GM23338 (cell line): ENCODE data around the gene C4orf36. TPM values are rescaled to one million over a fixed set of nuclear protein-coding genes. Genes with fewer than 3 reads are reported as not detected.

Source experiments
- ATAC-seq: fragments of 200-7000 bp; cut with Tn5 transposase; 3 replicates; pipeline ENCODE4 v1.9.1; 2020
- DNase-seq: peaks from one replicate; pipeline ENCODE4 v3.0.0-alpha.2; 2015; ENCODE audit warnings: low spot score
- H2AFZ ChIP-seq: fragments of 200-600 bp; sonication (generic); 2 replicates; pipeline ENCODE4 v1.8.0; 2016; ENCODE audit warnings: antibody characterized with exemption, mild to moderate bottlenecking, moderate library complexity
- H3F3A ChIP-seq: fragments of 200-600 bp; sonication (generic); replicated peaks from 2 replicates; pipeline ENCODE4 v1.8.0; 2017; ENCODE audit warnings: antibody characterized with exemption, mixed run types, low read depth
- H3K27ac ChIP-seq: fragments of 200-600 bp; sonication (generic); 2 replicates; pipeline ENCODE4 v1.6.1; 2016; ENCODE audit warnings: low read depth
- H3K27me3 ChIP-seq: fragments of 200-600 bp; sonication (generic); 2 replicates; pipeline ENCODE4 v1.8.0; 2016; ENCODE audit warnings: mild to moderate bottlenecking, mixed run types, moderate library complexity; ENCODE audit not compliant: insufficient read depth
- H3K36me3 ChIP-seq: fragments of 200-600 bp; sonication (generic); 2 replicates; pipeline ENCODE4 v1.8.0; 2016; ENCODE audit warnings: mild to moderate bottlenecking; ENCODE audit not compliant: insufficient read depth
- H3K4me1 ChIP-seq: fragments of 200-600 bp; sonication (generic); 2 replicates; pipeline ENCODE4 v1.8.0; 2016; ENCODE audit warnings: mild to moderate bottlenecking, moderate library complexity; ENCODE audit not compliant: insufficient read depth
- H3K4me2 ChIP-seq: fragments of 200-600 bp; sonication (generic); 2 replicates; pipeline ENCODE4 v1.7.1; 2017; ENCODE audit warnings: mixed run types
- H3K4me3 ChIP-seq: fragments of 200-600 bp; sonication (generic); 2 replicates; pipeline ENCODE4 v1.6.1; 2016; ENCODE audit warnings: mixed run types
- H3K79me2 ChIP-seq: fragments of 200-600 bp; sonication (generic); replicated peaks from 2 replicates; pipeline ENCODE4 v1.8.0; 2017; ENCODE audit warnings: mild to moderate bottlenecking; ENCODE audit not compliant: insufficient read depth
- H3K9me2 ChIP-seq: fragments of 200-600 bp; sonication (generic); 2 replicates; pipeline ENCODE4 v1.8.0; 2017; ENCODE audit not compliant: insufficient read depth
- H4K20me1 ChIP-seq: fragments of 200-600 bp; sonication (generic); replicated peaks from 2 replicates; pipeline ENCODE4 v1.8.0; 2017; ENCODE audit warnings: mild to moderate bottlenecking; ENCODE audit not compliant: insufficient read depth
- H3K27ac Mint-ChIP-seq: 2 replicates; pipeline ENCODE4 v1.8.0; 2020; ENCODE audit warnings: inconsistent platforms, mild to moderate bottlenecking, moderate library complexity, mixed read lengths
- H3K27me3 Mint-ChIP-seq: 3 replicates; pipeline ENCODE4 v1.8.0; 2022; ENCODE audit warnings: low read depth, mild to moderate bottlenecking, moderate library complexity, mixed read lengths, inconsistent platforms; ENCODE audit not compliant: insufficient read depth, poor library complexity
- H3K36me3 Mint-ChIP-seq: 3 replicates; pipeline ENCODE4 v1.8.0; 2021; ENCODE audit warnings: low read depth, mild to moderate bottlenecking, inconsistent platforms, moderate library complexity, mixed read lengths
- H3K4me1 Mint-ChIP-seq: 3 replicates; pipeline ENCODE4 v1.8.0; 2020; ENCODE audit warnings: mild to moderate bottlenecking, inconsistent platforms, mixed read lengths
- H3K4me3 Mint-ChIP-seq: 3 replicates; pipeline ENCODE4 v1.8.0; 2021; ENCODE audit warnings: moderate library complexity, mild to moderate bottlenecking, inconsistent platforms, mixed read lengths
- H3K9me3 Mint-ChIP-seq: 3 replicates; pipeline ENCODE4 v1.8.0; 2020; ENCODE audit warnings: moderate library complexity, mild to moderate bottlenecking, inconsistent platforms, mixed read lengths
- CREB1 ChIP-seq: fragments of 250-450 bp; sonication (Bioruptor Pico); IDR thresholded peaks from 2 replicates; pipeline ENCODE4 v1.5.0; 2020; ENCODE audit warnings: low read depth, mild to moderate bottlenecking, moderate library complexity
- EZH2 ChIP-seq: fragments of 200-600 bp; sonication (generic); IDR thresholded peaks from one replicate; pipeline ENCODE4 v1.8.0; 2017; ENCODE audit warnings: antibody characterized with exemption, mild to moderate bottlenecking, low read depth; ENCODE audit not compliant: unreplicated experiment
- EZH2phosphoT487 ChIP-seq: fragments of 200-600 bp; sonication (generic); IDR thresholded peaks from one replicate; pipeline ENCODE4 v1.8.1; 2018; ENCODE audit warnings: antibody characterized with exemption; ENCODE audit not compliant: unreplicated experiment
- JUNB ChIP-seq: IDR thresholded peaks from one replicate; pipeline ENCODE4 v1.6.1; 2016; ENCODE audit warnings: antibody characterized with exemption; ENCODE audit not compliant: unreplicated experiment
- NANOG ChIP-seq: IDR thresholded peaks from 2 replicates; pipeline ENCODE4 v1.6.1; 2016; ENCODE audit warnings: antibody characterized with exemption, borderline replicate concordance
- POLR2AphosphoS5 ChIP-seq: IDR thresholded peaks from 2 replicates; pipeline ENCODE4 v1.6.1; 2016; ENCODE audit warnings: antibody characterized with exemption, low read depth
- REST ChIP-seq: IDR thresholded peaks from one replicate; pipeline ENCODE4 v1.6.1; 2018; ENCODE audit warnings: antibody characterized with exemption; ENCODE audit not compliant: unreplicated experiment
- STAT1 ChIP-seq: IDR thresholded peaks from one replicate; pipeline ENCODE4 v1.6.1; 2016; ENCODE audit warnings: antibody characterized with exemption; ENCODE audit not compliant: unreplicated experiment
- ZNF114 ChIP-seq: fragments of 250-450 bp; sonication (Bioruptor Pico); IDR thresholded peaks from 2 replicates; pipeline ENCODE4 v1.5.0; 2020; ENCODE audit warnings: mild to moderate bottlenecking, moderate library complexity
- ZNF331 ChIP-seq: fragments of 250-450 bp; sonication (Bioruptor Pico); IDR thresholded peaks from 2 replicates; pipeline ENCODE4 v1.5.0; 2020; ENCODE audit warnings: low read depth, mild to moderate bottlenecking, moderate library complexity
- polyA plus RNA-seq: library from polyadenylated mRNA; unstranded; fragments of >200 nt; fragmentation: Nextera tagmentation; extraction: Ambion mirVana; gene quantifications from 2 replicates; pipeline ENCODE4 v1.2.1, GENCODE V29; 2016
- total RNA-seq: library from RNA; depleted of rRNA; stranded (reverse); fragments of >200 nt; shearing (Covaris generic); gene quantifications from 2 replicates; pipeline ENCODE4 v1.2.3, GENCODE V29; 2014
- TF ChIP-seq, protein P1 (sequence below): IDR thresholded peaks from 2 replicates; pipeline ENCODE4 v1.6.1; 2016; ENCODE audit warnings: antibody characterized with exemption
- TF ChIP-seq, protein P2 (sequence below): fragments of 250-450 bp; sonication (Bioruptor Pico); IDR thresholded peaks from 2 replicates; pipeline ENCODE4 v1.5.0; 2020; ENCODE audit warnings: mild to moderate bottlenecking, moderate library complexity

The C4orf36 gene
- total and polyA plus RNA-seq, 2 experiments from 2014 or later = 1.1 to 1.6 TPM

DNA sequence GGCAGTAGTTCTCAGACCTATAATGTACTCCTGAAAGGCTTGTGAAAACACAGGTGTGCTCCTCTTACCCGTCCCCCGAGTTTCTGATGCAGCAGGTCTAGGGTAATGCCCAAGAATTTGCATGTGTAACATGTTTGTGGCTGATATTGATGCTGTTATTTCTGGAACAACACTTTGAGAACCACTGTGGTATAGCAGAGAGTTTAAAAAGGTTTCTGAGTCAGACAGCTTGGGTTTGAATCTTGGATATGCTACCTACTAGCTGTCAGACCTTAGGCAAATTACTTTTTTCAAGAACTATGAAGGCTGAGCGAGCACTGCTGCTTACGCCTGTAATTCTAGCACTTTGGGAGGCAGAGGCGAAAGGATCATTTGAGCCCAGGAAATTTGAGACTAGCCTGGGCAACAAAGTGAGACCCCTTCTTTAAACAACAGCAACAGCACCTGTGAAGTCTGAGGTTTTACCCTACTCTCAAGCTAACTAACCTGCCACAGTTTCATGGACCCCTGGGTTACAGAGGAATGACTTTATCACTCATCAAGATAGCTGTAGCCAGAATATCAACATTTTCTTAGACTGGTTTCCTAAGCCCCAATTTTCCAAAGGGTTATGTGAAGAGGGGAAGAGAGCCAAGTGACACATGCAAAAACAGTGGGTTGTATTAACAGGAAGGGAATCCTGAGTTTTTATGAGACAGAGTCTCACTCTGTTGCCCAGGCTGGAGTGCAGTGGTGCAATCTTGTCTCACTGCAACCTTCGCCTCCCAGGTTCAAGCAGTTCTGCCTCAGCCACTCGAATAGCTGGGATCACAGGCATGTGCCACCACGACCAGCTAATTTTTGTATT, 47.7 kb upstream of the C4orf36 start (continued):
- TF ChIP-seq, protein P1, sequence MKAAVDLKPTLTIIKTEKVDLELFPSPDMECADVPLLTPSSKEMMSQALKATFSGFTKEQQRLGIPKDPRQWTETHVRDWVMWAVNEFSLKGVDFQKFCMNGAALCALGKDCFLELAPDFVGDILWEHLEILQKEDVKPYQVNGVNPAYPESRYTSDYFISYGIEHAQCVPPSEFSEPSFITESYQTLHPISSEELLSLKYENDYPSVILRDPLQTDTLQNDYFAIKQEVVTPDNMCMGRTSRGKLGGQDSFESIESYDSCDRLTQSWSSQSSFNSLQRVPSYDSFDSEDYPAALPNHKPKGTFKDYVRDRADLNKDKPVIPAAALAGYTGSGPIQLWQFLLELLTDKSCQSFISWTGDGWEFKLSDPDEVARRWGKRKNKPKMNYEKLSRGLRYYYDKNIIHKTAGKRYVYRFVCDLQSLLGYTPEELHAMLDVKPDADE = no peak
- TF ChIP-seq ZNF114 (no peak), NANOG (no peak), EZH2 (no peak), JUNB (no peak), STAT1 (no peak)

DNA sequence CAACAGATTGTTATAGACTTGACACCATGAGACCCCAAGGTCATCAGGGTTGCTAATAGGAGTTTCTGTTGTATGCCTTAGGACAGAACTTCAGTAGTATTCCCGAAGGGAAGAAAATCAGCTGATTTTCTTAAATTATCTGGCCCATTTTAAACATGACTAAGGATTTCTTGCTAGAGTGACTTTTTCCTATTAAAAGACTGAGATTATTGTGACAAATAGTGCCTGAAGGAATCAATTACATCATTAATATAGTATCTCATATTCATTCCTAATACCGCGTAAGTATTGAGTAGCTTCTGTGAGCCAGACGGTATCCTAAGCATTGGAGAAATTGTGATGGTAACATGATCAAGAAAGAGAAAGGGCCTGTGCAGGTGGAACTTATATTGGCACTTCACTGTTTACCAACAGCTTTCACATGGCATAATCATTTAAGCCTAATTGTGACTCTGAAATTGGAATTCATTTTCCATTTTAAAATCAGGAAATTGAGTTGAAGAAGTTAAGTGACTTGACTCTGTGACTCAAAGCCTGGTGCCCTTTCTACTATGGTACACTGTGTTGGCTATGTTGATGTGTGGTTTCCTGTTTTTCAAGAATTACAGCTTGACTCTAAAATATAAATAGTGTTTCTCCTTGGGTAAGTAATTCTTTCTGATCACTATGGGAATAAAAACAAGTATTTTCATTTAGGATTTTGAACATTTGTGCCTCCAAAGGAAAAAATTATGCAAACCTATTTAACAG, 46.7 kb upstream of the C4orf36 start:
- DNase-seq = no peak
- Histone ChIP-seq H3K36me3 (no peaks in the 10 kb centered on the region), H3F3A (peaks cover 9% of the 10 kb centered on the region), H3K27ac (peak overlapping the region; percentile 46; the same call in 1 of the 2 replicates), H4K20me1 (peaks cover 14% of the 10 kb centered on the region), H3K27me3 (no peaks in the 10 kb centered on the region), H3K79me2 (peaks cover 79% of the 10 kb centered on the region), H3K4me1 (peaks cover 38% of the 10 kb centered on the region), H3K4me3 (0 out of 2 replicates have a peak overlapping the region, but pooled peaks have one; percentile 3), H3K9me2 (no peaks in the 10 kb centered on the region), H3K4me2 (peak overlapping the region; percentile 10), H2AFZ (no peak overlapping the region)
- ATAC-seq = no peak
- H3K4me1 Mint-ChIP-seq = peaks cover 39% of the 10 kb centered on the region
- no peaks in the 10 kb centered on the region; the same call in 2 of the 3 replicates for H3K9me3 Mint-ChIP-seq
- peaks cover 11% of the 10 kb centered on the region for H3K27me3 Mint-ChIP-seq
- peak overlapping the region; percentile 43; the same call in 1 of the 2 replicates for H3K27ac Mint-ChIP-seq
- H3K4me3 Mint-ChIP-seq = peak overlapping the region; percentile 45; the same call in 1 of the 3 replicates
- peaks cover 2% of the 10 kb centered on the region; the same call in 2 of the 3 replicates for H3K36me3 Mint-ChIP-seq
- TF ChIP-seq POLR2AphosphoS5 (no peak), STAT1 (no peak), EZH2phosphoT487 (no peak), CREB1 (CRISPR knock-in tag) (no peak), EZH2 (no peak), ZNF331 (no peak), REST (no peak)
- TF ChIP-seq, protein P2, sequence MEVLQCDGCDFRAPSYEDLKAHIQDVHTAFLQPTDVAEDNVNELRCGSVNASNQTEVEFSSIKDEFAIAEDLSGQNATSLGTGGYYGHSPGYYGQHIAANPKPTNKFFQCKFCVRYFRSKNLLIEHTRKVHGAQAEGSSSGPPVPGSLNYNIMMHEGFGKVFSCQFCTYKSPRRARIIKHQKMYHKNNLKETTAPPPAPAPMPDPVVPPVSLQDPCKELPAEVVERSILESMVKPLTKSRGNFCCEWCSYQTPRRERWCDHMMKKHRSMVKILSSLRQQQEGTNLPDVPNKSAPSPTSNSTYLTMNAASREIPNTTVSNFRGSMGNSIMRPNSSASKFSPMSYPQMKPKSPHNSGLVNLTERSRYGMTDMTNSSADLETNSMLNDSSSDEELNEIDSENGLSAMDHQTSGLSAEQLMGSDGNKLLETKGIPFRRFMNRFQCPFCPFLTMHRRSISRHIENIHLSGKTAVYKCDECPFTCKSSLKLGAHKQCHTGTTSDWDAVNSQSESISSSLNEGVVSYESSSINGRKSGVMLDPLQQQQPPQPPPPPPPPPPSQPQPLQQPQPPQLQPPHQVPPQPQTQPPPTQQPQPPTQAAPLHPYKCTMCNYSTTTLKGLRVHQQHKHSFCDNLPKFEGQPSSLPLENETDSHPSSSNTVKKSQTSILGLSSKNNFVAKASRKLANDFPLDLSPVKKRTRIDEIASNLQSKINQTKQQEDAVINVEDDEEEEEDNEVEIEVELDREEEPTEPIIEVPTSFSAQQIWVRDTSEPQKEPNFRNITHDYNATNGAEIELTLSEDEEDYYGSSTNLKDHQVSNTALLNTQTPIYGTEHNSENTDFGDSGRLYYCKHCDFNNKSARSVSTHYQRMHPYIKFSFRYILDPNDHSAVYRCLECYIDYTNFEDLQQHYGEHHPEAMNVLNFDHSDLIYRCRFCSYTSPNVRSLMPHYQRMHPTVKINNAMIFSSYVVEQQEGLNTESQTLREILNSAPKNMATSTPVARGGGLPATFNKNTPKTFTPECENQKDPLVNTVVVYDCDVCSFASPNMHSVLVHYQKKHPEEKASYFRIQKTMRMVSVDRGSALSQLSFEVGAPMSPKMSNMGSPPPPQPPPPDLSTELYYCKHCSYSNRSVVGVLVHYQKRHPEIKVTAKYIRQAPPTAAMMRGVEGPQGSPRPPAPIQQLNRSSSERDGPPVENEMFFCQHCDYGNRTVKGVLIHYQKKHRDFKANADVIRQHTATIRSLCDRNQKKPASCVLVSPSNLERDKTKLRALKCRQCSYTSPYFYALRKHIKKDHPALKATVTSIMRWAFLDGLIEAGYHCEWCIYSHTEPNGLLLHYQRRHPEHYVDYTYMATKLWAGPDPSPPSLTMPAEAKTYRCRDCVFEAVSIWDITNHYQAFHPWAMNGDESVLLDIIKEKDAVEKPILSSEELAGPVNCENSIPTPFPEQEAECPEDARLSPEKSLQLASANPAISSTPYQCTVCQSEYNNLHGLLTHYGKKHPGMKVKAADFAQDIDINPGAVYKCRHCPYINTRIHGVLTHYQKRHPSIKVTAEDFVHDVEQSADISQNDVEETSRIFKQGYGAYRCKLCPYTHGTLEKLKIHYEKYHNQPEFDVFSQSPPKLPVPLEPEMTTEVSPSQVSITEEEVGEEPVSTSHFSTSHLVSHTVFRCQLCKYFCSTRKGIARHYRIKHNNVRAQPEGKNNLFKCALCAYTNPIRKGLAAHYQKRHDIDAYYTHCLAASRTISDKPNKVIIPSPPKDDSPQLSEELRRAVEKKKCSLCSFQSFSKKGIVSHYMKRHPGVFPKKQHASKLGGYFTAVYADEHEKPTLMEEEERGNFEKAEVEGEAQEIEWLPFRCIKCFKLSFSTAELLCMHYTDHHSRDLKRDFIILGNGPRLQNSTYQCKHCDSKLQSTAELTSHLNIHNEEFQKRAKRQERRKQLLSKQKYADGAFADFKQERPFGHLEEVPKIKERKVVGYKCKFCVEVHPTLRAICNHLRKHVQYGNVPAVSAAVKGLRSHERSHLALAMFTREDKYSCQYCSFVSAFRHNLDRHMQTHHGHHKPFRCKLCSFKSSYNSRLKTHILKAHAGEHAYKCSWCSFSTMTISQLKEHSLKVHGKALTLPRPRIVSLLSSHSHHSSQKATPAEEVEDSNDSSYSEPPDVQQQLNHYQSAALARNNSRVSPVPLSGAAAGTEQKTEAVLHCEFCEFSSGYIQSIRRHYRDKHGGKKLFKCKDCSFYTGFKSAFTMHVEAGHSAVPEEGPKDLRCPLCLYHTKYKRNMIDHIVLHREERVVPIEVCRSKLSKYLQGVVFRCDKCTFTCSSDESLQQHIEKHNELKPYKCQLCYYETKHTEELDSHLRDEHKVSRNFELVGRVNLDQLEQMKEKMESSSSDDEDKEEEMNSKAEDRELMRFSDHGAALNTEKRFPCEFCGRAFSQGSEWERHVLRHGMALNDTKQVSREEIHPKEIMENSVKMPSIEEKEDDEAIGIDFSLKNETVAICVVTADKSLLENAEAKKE (CRISPR knock-in tag) = no peak
